ENCODE measurements around the gene POLR3K. TPM values are rescaled to one million over a fixed set of nuclear protein-coding genes. Genes with fewer than 3 reads are reported as not detected.

POLR3K gene
- total and polyA plus RNA-seq, 2 donors (not counting 3 experiments of a cell fraction or from before 2014, with no cell fraction given) = 20.6 to 33.2 TPM

DNA sequence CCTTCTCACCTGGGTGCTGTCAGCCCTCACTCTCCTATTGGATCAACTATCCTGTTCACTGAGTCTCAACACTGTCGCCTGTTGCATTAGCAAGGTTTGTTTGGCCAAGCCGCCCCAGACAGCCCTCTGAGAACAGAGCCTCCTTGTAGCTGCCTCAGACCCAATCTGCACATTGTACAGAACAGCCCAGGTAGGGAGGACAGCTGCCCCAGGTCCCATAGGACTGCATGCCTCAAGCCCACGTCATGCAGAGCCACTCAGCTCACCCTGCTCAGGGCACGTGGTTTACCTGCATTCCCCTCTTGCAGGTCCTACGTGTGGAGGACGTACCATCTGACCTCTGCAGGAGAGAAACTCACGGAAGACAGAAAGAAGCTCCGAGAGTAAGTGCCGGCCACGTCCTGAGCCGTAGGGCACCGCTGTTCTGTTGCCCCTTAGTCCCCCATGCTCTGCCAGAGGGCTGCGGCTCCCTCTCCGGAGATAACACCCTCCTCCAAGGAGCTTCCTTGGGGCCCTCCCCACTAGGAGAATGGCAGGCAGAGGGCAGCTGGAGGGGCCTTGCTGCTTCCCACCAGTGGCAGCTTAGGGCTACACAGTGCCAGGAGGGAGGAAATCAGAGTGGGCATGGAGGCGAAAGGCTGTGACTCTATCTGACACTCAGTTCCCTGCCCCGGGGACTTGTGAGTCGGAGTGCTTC, 3.0 kb upstream of the POLR3K start:
- H3K27me3 ChIP-seq (ENCODE audit: control insufficient read depth in 2 of 2, insufficient read depth in 2 of 2, low read length in 2 of 2) = no peaks in the 10 kb centered on the region
- CTCF ChIA-PET = interaction anchor here (0.8 to 2.7 kb wide), 4 partner anchors 10 to 51 kb away, joined by 3 to 17 read pairs (median 9); no protein-coding TSS in a partner anchor
- peaks cover 10% of the 10 kb centered on the region for H3K79me2 ChIP-seq (ENCODE audit: control insufficient read depth, insufficient read depth, low read length)
- no peaks in the 10 kb centered on the region for H3K9me1 ChIP-seq (replicated peaks; ENCODE audit: control insufficient read depth, extremely low read depth, insufficient read depth, low read length)
- H3K4me2 ChIP-seq (ENCODE audit: insufficient read depth, low read length) = no peak overlapping the region
- DNase-seq (ENCODE audit: low read depth, low spot score) (no peak), FAIRE-seq (no peak)
- peaks cover 3% of the 10 kb centered on the region for H3K4me1 ChIP-seq (ENCODE audit: control insufficient read depth, extremely low read depth, insufficient read depth, low read length)
- H3K9ac ChIP-seq (replicated peaks; ENCODE audit: extremely low read depth, insufficient read depth, low read length) = no peak overlapping the region
- no TSS peak for BruUV-seq (replicated peaks)
- H3K9me3 ChIP-seq (replicated peaks; ENCODE audit: control insufficient read depth, insufficient read depth, low read length) = no peaks in the 10 kb centered on the region
- no peak overlapping the region for H3K4me3 ChIP-seq (replicated peaks in 1 of 3; ENCODE audit: insufficient read depth in 1 of 3, low read depth in 1 of 3, low read length in 3 of 3)
- H3K27ac ChIP-seq (ENCODE audit: insufficient read depth, low read depth, low read length) = no peak overlapping the region
- dilution Hi-C loops (cut with MboI; ENCODE audit: extremely low pct_ligation_motif_present, low sequenced_read_pairs) = no loop called here
- H3K36me3 ChIP-seq (ENCODE audit: control insufficient read depth in 2 of 2, extremely low read depth in 1 of 2, insufficient read depth in 2 of 2, low read length in 2 of 2) = peaks cover 0 to 47% of the 10 kb centered on the region in 2 experiments
- intact Hi-C loops (cut with micrococcal nuclease) = no loop called here
- POLR2A ChIA-PET = no interaction called here
- H2AFZ ChIP-seq (ENCODE audit: low read depth, low read length) = no peak overlapping the region
- TF ChIP-seq EZH2 (IDR thresholded peaks at IDR 0.05; ENCODE audit: borderline replicate concordance, low read depth, low read length, severe bottlenecking) (no peak), JUN (IDR thresholded peaks at IDR 0.05; ENCODE audit: borderline replicate concordance, insufficient read depth, insufficient read length, low read depth) (no peak), MYC (IDR thresholded peaks at IDR 0.05; ENCODE audit: low read depth, low read length) (no peak), FOS (IDR thresholded peaks at IDR 0.05; ENCODE audit: borderline replicate concordance, insufficient read depth, low read length) (no peak), GATA2 (IDR thresholded peaks at IDR 0.05; ENCODE audit: insufficient read depth, insufficient read length, low read depth, low read length) (no peak), POLR2A (IDR thresholded peaks at IDR 0.05; ENCODE audit: low read depth, low read length) (no peak), POLR2AphosphoS5 (IDR thresholded peaks at IDR 0.05; ENCODE audit: insufficient read depth, low read depth, low read length) (no peak)
- TF ChIP-seq, protein P1, sequence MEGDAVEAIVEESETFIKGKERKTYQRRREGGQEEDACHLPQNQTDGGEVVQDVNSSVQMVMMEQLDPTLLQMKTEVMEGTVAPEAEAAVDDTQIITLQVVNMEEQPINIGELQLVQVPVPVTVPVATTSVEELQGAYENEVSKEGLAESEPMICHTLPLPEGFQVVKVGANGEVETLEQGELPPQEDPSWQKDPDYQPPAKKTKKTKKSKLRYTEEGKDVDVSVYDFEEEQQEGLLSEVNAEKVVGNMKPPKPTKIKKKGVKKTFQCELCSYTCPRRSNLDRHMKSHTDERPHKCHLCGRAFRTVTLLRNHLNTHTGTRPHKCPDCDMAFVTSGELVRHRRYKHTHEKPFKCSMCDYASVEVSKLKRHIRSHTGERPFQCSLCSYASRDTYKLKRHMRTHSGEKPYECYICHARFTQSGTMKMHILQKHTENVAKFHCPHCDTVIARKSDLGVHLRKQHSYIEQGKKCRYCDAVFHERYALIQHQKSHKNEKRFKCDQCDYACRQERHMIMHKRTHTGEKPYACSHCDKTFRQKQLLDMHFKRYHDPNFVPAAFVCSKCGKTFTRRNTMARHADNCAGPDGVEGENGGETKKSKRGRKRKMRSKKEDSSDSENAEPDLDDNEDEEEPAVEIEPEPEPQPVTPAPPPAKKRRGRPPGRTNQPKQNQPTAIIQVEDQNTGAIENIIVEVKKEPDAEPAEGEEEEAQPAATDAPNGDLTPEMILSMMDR (IDR thresholded peaks at IDR 0.05; ENCODE audit: extremely low read depth in 1 of 2, insufficient read depth in 1 of 2, low read depth in 1 of 2, low read length in 2 of 2) = no peak
- TF ChIP-seq, protein P2, sequence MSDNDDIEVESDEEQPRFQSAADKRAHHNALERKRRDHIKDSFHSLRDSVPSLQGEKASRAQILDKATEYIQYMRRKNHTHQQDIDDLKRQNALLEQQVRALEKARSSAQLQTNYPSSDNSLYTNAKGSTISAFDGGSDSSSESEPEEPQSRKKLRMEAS (IDR thresholded peaks at IDR 0.05; ENCODE audit: insufficient read depth, insufficient read length) = no peak
- no peaks in the 10 kb centered on the region for H4K20me1 ChIP-seq (replicated peaks; ENCODE audit: control insufficient read depth, extremely low read depth, insufficient read depth, low read length)

Data from endothelial cell of umbilical vein (primary cell).